Measurements from ENCODE around the gene PRKN.

PRKN gene

GRCh38 chr6:162343198-162343935, 384.2 kb downstream of the PRKN start:
- FAIRE-seq (no peak), DNase-seq (ENCODE audit: insufficient read length, low spot score) (no peak)
- TF ChIP-seq POLR2A (IDR thresholded peaks at IDR 0.05; ENCODE audit: low read depth, low read length), result no peak

GRCh38 chr6:162337412-162337811, 390.2 kb downstream of the PRKN start:
- no peak for DNase-seq (ENCODE audit: insufficient read length, low spot score)
- TF ChIP-seq POLR2A (IDR thresholded peaks at IDR 0.05; ENCODE audit: low read depth, low read length), result no peak
- no peak for FAIRE-seq

GRCh38 chr6:162336359-162336758, 391.2 kb downstream of the PRKN start:
- no peak for DNase-seq (ENCODE audit: insufficient read length, low spot score)
- FAIRE-seq, result no peak

GRCh38 chr6:162332365-162332764, 395.2 kb downstream of the PRKN start:
- no peak for DNase-seq (ENCODE audit: insufficient read length, low spot score)
- no peak for TF ChIP-seq POLR2A (IDR thresholded peaks at IDR 0.05; ENCODE audit: low read depth, low read length)
- FAIRE-seq, result no peak

More at GRCh38 chr6:162336359-162336758, 391.2 kb downstream of the PRKN start:
- no peak for TF ChIP-seq POLR2A (IDR thresholded peaks at IDR 0.05; ENCODE audit: low read depth, low read length)

GRCh38 chr6:162331911-162332310, 395.7 kb downstream of the PRKN start:
- TF ChIP-seq POLR2A (IDR thresholded peaks at IDR 0.05; ENCODE audit: low read depth, low read length), result no peak
- no peak for FAIRE-seq
- no peak for DNase-seq (ENCODE audit: insufficient read length, low spot score)

GRCh38 chr6:162325826-162326225, 401.7 kb downstream of the PRKN start:
- no peak for DNase-seq (ENCODE audit: insufficient read length, low spot score)
- TF ChIP-seq POLR2A (IDR thresholded peaks at IDR 0.05; ENCODE audit: low read depth, low read length), result no peak
- FAIRE-seq, result no peak

GRCh38 chr6:162325051-162325450, 402.5 kb downstream of the PRKN start:
- TF ChIP-seq POLR2A (IDR thresholded peaks at IDR 0.05; ENCODE audit: low read depth, low read length), result no peak
- FAIRE-seq, result no peak
- no peak for DNase-seq (ENCODE audit: insufficient read length, low spot score)

GRCh38 chr6:162315291-162315690, 412.3 kb downstream of the PRKN start:
- no peak for FAIRE-seq
- DNase-seq (ENCODE audit: insufficient read length, low spot score), result no peak
- no peak for TF ChIP-seq POLR2A (IDR thresholded peaks at IDR 0.05; ENCODE audit: low read depth, low read length)

DNA sequence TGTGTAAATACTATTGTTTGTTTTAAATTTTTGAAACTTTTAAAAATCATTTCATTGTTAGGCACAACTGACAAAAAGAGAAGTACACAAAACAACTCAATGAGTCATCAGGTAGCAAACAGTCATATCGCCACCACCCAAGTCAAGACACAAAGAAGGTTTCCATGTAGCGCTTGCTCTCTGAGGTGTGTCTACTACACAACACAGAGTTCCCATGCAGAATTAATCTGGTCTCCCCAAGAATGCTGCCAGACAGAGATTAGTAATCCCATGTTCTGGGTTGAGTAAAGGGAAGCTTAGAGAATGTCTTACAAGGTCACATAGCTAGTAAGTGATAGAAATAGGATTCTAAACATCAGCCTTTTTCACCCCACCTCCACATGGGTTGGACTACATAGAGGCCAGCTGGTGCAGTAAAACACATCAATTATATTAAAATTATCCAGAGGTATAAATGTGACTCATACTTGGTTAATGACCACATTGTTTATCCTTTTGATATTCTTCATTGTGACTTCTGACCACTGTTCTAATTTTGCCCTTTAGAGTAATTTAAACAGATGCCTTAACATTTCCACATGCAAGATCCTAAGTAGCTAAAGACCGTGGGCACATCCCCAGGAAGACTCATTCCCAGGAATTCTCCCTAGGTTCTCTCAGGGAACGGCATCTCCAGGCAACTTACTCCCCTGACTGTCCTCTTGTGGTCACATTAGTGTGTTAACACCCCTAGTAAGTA, 413.5 kb downstream of the PRKN start:
- no peak for TF ChIP-seq POLR2A (IDR thresholded peaks at IDR 0.05; ENCODE audit: low read depth, low read length)
- DNase-seq (ENCODE audit: insufficient read length, low spot score) (no peak), FAIRE-seq (no peak)

DNA sequence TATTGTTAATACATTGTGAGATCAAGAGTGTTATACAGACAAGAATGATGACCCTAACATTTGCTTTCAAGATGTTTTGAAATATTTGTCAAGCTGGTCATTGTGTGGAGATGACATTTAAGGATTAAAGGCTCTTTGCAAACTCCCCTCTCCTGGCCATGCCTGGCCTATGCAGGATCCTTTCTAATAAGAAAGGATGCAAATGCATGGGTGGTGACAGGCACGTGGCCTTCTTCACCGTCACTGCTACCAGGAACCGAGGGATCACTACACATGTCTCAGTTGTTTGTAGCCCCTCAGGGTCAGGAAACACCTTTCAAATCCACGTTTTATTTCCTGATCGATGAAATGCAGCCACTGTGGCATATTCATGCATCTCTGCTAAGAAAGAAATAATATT, 419.7 kb downstream of the PRKN start:
- TF ChIP-seq POLR2A (IDR thresholded peaks at IDR 0.05; ENCODE audit: low read depth, low read length), result no peak
- DNase-seq (ENCODE audit: insufficient read length, low spot score) (no peak), FAIRE-seq (no peak)

GRCh38 chr6:162306616-162307015, 420.9 kb downstream of the PRKN start:
- TF ChIP-seq POLR2A (IDR thresholded peaks at IDR 0.05; ENCODE audit: low read depth, low read length), result no peak
- FAIRE-seq, result no peak
- DNase-seq (ENCODE audit: insufficient read length, low spot score), result no peak

DNA sequence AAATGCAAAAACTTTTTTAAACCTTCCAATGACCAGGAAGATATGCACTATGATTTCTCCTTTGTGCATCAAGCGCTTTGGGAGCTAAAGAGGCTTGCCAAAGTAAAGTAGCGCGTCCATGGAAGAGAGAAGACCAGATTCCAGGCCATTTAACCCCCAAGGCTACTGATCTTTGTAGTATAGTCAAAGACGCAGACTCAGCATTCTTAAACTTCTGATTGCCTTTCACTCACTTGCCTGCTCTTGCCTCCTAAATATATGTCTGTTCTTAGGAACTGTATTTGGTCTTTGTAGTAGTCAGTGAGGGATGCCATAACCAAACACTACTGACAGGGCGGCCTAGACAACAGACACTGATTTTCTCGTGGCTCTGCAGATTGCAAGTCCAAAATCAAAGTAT, 426.4 kb downstream of the PRKN start:
- DNase-seq (ENCODE audit: insufficient read length, low spot score) (no peak), FAIRE-seq (no peak)
- TF ChIP-seq POLR2A (IDR thresholded peaks at IDR 0.05; ENCODE audit: low read depth, low read length), result no peak

- no peak for TF ChIP-seq POLR2A (IDR thresholded peaks at IDR 0.05; ENCODE audit: low read depth, low read length)
- DNase-seq (ENCODE audit: insufficient read length, low spot score) (no peak), FAIRE-seq (no peak)
Observed at GRCh38 chr6:162294029-162294428, 433.5 kb downstream of the PRKN start.

GRCh38 chr6:162292915-162293314, 434.7 kb downstream of the PRKN start:
- DNase-seq (ENCODE audit: insufficient read length, low spot score), result no peak
- no peak for TF ChIP-seq POLR2A (IDR thresholded peaks at IDR 0.05; ENCODE audit: low read depth, low read length)
- no peak for FAIRE-seq
